Immature natural killer cell (primary cell): ENCODE data around the gene RPS6KA2. TPM values are rescaled to one million over a fixed set of nuclear protein-coding genes. Genes with fewer than 3 reads are reported as not detected.

Source experiments
- DNase-seq, 3 donors: peaks; one replicate each; pipeline ENCODE4 v3.0.0; 2022; ENCODE audit warnings: mixed read lengths in 1 of 3
- H3K27ac Mint-ChIP-seq, 6 donors: one replicate each; pipeline ENCODE4 v1.8.0; 2020; ENCODE audit warnings: mixed read lengths in 6 of 6, mild to moderate bottlenecking in 5 of 6, inconsistent platforms in 4 of 6, moderate library complexity in 3 of 6
- H3K27me3 Mint-ChIP-seq, 3 donors: one replicate each; pipeline ENCODE4 v1.8.0; 2020 to 2021; ENCODE audit warnings: low read depth in 3 of 3, mild to moderate bottlenecking in 3 of 3, mixed read lengths in 3 of 3, moderate library complexity in 3 of 3, inconsistent platforms in 1 of 3
- H3K36me3 Mint-ChIP-seq, 3 donors: one replicate each; pipeline ENCODE4 v1.8.0; 2020; ENCODE audit warnings: mixed read lengths in 3 of 3, inconsistent platforms in 2 of 3, mild to moderate bottlenecking in 2 of 3
- H3K4me1 Mint-ChIP-seq, 2 donors: one replicate each; pipeline ENCODE4 v1.8.0; 2020; ENCODE audit warnings: inconsistent platforms in 2 of 2, mild to moderate bottlenecking in 2 of 2, mixed read lengths in 2 of 2, moderate library complexity in 1 of 2
- H3K4me3 Mint-ChIP-seq, 5 donors: one replicate each; pipeline ENCODE4 v1.8.0; 2020; ENCODE audit warnings: mild to moderate bottlenecking in 5 of 5, mixed read lengths in 5 of 5, inconsistent platforms in 3 of 5, moderate library complexity in 3 of 5
- H3K9me3 Mint-ChIP-seq, 6 donors: one replicate each; pipeline ENCODE4 v1.8.0; 2020; ENCODE audit warnings: mild to moderate bottlenecking in 6 of 6, mixed read lengths in 6 of 6, inconsistent platforms in 4 of 6, moderate library complexity in 3 of 6
- polyA plus RNA-seq, 3 donors: library from polyadenylated mRNA; unstranded; fragments of 300-500 nt; fragmentation: Illumina TruSeq; gene quantifications; one replicate each; pipeline ENCODE4 v1.2.3, GENCODE V29; 2021

The RPS6KA2 gene
- polyA plus RNA-seq, 3 donors from 2014 or later, result 2.5 to 5.3 (median 3.4) TPM

DNA sequence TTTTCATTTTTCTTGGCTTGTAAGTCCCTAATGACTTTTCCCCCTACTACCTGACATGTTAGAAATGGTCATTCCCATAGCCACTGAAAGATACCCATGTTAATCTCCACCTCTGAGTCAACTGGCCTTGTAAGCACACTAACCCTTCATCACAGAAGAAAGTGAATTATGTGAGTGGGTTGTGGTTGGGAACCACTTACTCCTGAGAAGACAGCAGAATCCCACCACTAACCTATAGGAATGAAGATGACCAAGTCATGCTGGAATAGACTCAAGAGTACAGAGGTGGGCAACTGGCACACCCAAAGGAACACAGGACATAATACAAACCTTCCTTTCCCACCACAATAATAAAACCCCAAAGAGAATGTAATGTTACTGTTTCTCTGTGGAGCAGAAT is 70.7 kb downstream of the RPS6KA2 start:
- no peak for DNase-seq
- Mint-ChIP-seq H3K36me3 (peaks cover 0 to 6% (median 0%) of the 10 kb centered on the region in 3 donors), H3K9me3 (peaks cover 0 to 10% (median 0%) of the 10 kb centered on the region in 6 donors), H3K27me3 (peaks cover 4 to 8% (median 7%) of the 10 kb centered on the region in 3 donors), H3K4me1 (peaks cover 4 to 11% of the 10 kb centered on the region in 2 donors), H3K27ac (no peak overlapping the region), H3K4me3 (no peak overlapping the region)

DNA sequence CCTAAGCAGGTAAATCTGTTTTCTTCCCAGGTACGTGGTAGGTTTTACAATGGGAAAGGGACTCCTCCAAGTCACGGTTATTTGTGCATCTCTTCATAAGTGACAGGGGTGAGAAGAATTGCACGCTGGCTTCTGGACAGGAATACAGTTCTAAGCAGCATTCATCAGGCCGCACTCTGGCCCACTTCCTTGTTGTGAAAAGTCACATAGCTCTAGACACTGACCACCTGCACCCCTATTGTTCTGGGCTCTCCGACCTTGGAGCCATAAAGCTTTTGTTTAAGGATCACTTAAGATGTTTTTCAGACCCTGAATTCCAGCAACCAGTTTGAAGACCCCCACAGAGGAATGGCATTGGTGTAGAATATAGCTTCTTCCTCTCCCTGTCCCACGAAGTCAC is 72.0 kb downstream of the RPS6KA2 start:
- peaks cover 2 to 8% (median 7%) of the 10 kb centered on the region in 3 donors for H3K27me3 Mint-ChIP-seq
- no peak overlapping the region for H3K27ac Mint-ChIP-seq
- H3K9me3 Mint-ChIP-seq, result peaks cover 0 to 10% (median 0%) of the 10 kb centered on the region in 6 donors
- no peak overlapping the region for H3K4me3 Mint-ChIP-seq
- no peak for DNase-seq
- H3K36me3 Mint-ChIP-seq, result peaks cover 0 to 5% (median 0%) of the 10 kb centered on the region in 3 donors
- peaks cover 4 to 11% of the 10 kb centered on the region in 2 donors for H3K4me1 Mint-ChIP-seq

DNA sequence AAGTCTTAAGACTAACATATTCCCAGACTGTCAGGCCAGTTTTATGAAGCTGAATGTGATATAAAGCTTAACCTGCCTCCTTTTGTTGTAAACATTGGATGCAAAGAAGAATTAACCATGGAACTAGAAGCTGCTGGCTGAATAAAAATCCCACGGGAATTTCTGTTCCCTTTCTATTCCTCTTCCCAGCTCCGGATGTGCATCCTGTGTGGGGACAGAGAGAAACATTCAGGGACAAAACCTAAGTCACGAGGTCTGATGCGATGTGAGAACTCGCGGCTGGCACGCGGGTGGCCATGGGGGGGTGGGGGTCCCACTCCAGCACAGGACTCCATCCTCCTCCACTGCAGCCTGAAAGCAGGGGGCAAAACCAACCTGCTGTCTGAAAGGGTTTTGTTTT is 72.7 kb downstream of the RPS6KA2 start:
- Mint-ChIP-seq H3K27ac (no peak overlapping the region), H3K27me3 (peaks cover 4 to 8% (median 7%) of the 10 kb centered on the region in 3 donors), H3K4me3 (no peak overlapping the region), H3K9me3 (peaks cover 0 to 5% (median 0%) of the 10 kb centered on the region in 6 donors), H3K4me1 (peaks cover 4 to 11% of the 10 kb centered on the region in 2 donors), H3K36me3 (no peaks in the 10 kb centered on the region)
- no peak for DNase-seq

- H3K27me3 Mint-ChIP-seq, result peaks cover 4 to 8% (median 7%) of the 10 kb centered on the region in 3 donors
- H3K4me1 Mint-ChIP-seq, result peaks cover 4 to 11% of the 10 kb centered on the region in 2 donors
- H3K27ac Mint-ChIP-seq, result no peak overlapping the region
- H3K36me3 Mint-ChIP-seq, result no peaks in the 10 kb centered on the region
- H3K9me3 Mint-ChIP-seq, result no peaks in the 10 kb centered on the region
- no peak for DNase-seq
- no peak overlapping the region for H3K4me3 Mint-ChIP-seq
These were observed 73.3 kb downstream of the RPS6KA2 start for GRCh38 chr6:166553563-166554271.

DNA sequence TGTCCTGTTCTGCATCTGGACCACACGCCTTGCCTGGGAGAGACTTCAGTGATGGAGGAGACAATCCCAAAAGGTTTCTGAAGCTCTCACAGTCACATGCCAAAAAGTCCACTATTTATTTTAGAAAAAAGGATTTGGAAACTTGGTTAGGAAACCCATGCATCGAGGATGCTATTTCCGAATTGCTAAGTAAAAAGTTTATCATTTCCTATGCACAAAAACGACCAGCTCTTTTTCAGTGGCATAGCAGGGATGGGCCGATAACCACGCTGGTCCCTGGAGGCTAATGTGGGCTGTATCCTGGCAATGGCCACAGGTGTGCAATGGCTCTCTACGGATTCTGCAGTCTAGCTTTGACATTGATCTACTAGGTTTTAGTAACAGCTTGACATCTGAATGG is 74.5 kb downstream of the RPS6KA2 start:
- Mint-ChIP-seq H3K27ac (no peak overlapping the region), H3K9me3 (no peaks in the 10 kb centered on the region), H3K27me3 (peaks cover 4 to 9% (median 7%) of the 10 kb centered on the region in 3 donors), H3K4me3 (no peak overlapping the region), H3K4me1 (peaks cover 4 to 11% of the 10 kb centered on the region in 2 donors), H3K36me3 (no peaks in the 10 kb centered on the region)
- DNase-seq, result no peak

DNA sequence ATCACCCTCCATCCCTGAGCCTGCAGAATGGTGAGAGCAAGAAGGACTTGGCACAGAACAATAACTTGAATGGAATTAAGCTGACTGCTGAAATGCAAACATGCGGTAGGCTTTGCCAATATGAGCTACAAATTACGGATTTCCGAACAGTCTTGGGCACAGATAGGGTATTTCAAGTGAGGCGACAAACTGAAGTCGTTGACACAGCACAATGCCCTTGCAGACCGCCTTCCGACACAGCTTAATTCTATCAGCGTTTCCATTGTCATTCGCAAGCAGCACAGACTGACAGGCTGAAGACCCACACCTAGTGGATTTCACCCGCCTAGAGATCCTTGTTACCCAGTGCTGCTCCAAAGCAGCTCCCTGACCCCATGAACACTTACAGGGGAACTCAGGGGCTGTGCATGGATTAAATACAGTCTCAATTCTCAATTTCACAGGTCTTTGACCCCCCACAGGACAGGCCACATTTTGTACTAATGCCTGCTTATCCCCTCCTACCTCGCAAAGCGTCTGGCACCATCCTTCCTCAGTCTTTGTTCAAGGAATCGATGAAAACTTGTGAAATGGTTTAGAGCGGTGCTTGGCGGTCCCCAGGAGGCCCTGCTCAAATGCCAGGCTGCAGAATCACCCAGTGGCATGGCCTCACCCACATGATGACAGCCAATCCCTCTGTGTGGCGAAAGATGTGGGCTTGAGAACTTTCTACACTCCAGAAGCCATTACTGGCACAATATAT is 75.1 kb downstream of the RPS6KA2 start:
- Mint-ChIP-seq H3K27ac (no peak overlapping the region), H3K4me3 (no peak overlapping the region), H3K27me3 (peaks cover 4 to 7% (median 7%) of the 10 kb centered on the region in 3 donors), H3K4me1 (peaks cover under 1 to 6% of the 10 kb centered on the region in 2 donors), H3K9me3 (no peaks in the 10 kb centered on the region), H3K36me3 (no peaks in the 10 kb centered on the region)
- DNase-seq, result no peak

- no peak overlapping the region for H3K4me3 Mint-ChIP-seq
- H3K27ac Mint-ChIP-seq, result no peak overlapping the region
- H3K4me1 Mint-ChIP-seq, result peaks cover 6% of the 10 kb centered on the region in 2 donors
- H3K36me3 Mint-ChIP-seq, result no peaks in the 10 kb centered on the region
- DNase-seq, result no peak
- H3K9me3 Mint-ChIP-seq, result no peaks in the 10 kb centered on the region
- peaks cover 0 to 11% (median 2%) of the 10 kb centered on the region in 3 donors for H3K27me3 Mint-ChIP-seq
These were observed 80.4 kb downstream of the RPS6KA2 start for GRCh38 chr6:166546653-166547052.

GRCh38 chr6:166545156-166546034 is 81.7 kb downstream of the RPS6KA2 start:
- no peak overlapping the region for H3K4me3 Mint-ChIP-seq
- peaks cover 19% of the 10 kb centered on the region in 2 donors for H3K4me1 Mint-ChIP-seq
- DNase-seq, result no peak
- peaks cover 0 to 3% (median 0%) of the 10 kb centered on the region in 3 donors for H3K36me3 Mint-ChIP-seq
- peak overlapping the region in 1 of 6 donors; percentile 44 for H3K27ac Mint-ChIP-seq
- H3K27me3 Mint-ChIP-seq, result peaks cover 0 to 12% (median 4%) of the 10 kb centered on the region in 3 donors
- H3K9me3 Mint-ChIP-seq, result no peaks in the 10 kb centered on the region

GRCh38 chr6:166544296-166544605 is 82.8 kb downstream of the RPS6KA2 start:
- peaks cover 0 to 9% (median 4%) of the 10 kb centered on the region in 3 donors for H3K27me3 Mint-ChIP-seq
- H3K4me1 Mint-ChIP-seq, result peaks cover 30% of the 10 kb centered on the region in 2 donors
- no peak overlapping the region for H3K4me3 Mint-ChIP-seq
- H3K27ac Mint-ChIP-seq, result peak overlapping the region in 1 of 6 donors; percentile 89
- no peak for DNase-seq
- H3K9me3 Mint-ChIP-seq, result no peaks in the 10 kb centered on the region
- H3K36me3 Mint-ChIP-seq, result peaks cover 0 to 3% (median 0%) of the 10 kb centered on the region in 3 donors

DNA sequence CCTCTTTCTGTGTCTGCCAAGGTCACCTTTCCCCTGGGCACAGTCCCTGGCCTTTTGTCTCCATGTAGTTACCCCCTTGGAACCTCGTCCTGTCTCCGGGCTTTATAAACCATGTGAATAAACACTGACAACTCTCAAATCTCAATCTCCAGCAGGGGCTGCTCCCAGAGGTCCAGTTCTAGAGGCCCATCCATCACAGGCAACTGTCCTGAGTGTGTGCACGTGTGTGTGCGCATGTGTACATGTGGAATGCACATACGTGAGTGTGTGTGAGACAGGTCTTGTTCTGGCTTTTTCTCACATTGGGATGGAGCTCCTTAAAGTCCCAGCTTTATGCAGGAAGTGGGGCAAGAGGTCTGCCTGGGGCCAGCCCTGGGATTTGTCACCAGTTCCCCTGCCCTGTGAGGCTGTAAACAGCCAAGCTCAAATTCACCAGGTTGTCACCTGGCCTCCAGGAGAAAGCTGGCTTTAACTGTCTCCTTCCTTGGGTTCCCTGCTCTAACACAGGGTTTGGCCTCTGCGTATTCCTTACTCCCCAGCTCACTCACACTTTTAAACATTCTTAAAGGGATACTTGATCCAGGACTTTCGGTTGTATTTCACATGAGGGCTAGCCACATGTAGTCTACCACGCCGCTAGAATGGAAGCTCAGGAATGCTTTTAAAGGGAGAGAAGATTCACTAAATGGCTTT is 83.3 kb downstream of the RPS6KA2 start:
- no peaks in the 10 kb centered on the region for H3K9me3 Mint-ChIP-seq

GRCh38 chr6:166542580-166542912 is 84.5 kb downstream of the RPS6KA2 start:
- H3K36me3 Mint-ChIP-seq, result peaks cover 0 to 3% (median 0%) of the 10 kb centered on the region in 3 donors
- H3K9me3 Mint-ChIP-seq, result no peaks in the 10 kb centered on the region
- H3K27ac Mint-ChIP-seq, result peak overlapping the region in 2 of 6 donors; percentile 89 to 94
- peaks cover 0 to 9% (median 3%) of the 10 kb centered on the region in 3 donors for H3K27me3 Mint-ChIP-seq
- no peak overlapping the region for H3K4me3 Mint-ChIP-seq
- peaks cover 41% of the 10 kb centered on the region in 2 donors for H3K4me1 Mint-ChIP-seq
- no peak for DNase-seq

More for the DNA sequence above, 83.3 kb downstream of the RPS6KA2 start:
- peaks cover 34 to 35% of the 10 kb centered on the region in 2 donors for H3K4me1 Mint-ChIP-seq
- peaks cover 0 to 9% (median 4%) of the 10 kb centered on the region in 3 donors for H3K27me3 Mint-ChIP-seq
- peaks cover 0 to 3% (median 0%) of the 10 kb centered on the region in 3 donors for H3K36me3 Mint-ChIP-seq
- H3K4me3 Mint-ChIP-seq, result peak overlapping the region in 1 of 5 donors; percentile 12
- H3K27ac Mint-ChIP-seq, result peak overlapping the region in 4 of 6 donors; percentile 7 to 89 (median 41)
- DNase-seq, result no peak

- H3K36me3 Mint-ChIP-seq, result peaks cover 0 to 3% (median 0%) of the 10 kb centered on the region in 3 donors
- peaks cover 41% of the 10 kb centered on the region in 2 donors for H3K4me1 Mint-ChIP-seq
- peak overlapping the region; percentile 73 to 81 (median 77) for H3K4me3 Mint-ChIP-seq
- peak overlapping the region; percentile 83 to 94 (median 88) for H3K27ac Mint-ChIP-seq
- peaks cover 0 to 9% (median 3%) of the 10 kb centered on the region in 3 donors for H3K27me3 Mint-ChIP-seq
- H3K9me3 Mint-ChIP-seq, result no peaks in the 10 kb centered on the region
- DNase-seq, result peak in 2 of 3 donors; percentile 6 to 24
These were observed 85.0 kb downstream of the RPS6KA2 start for GRCh38 chr6:166541876-166542579.
